TTC549 (cell line): ENCODE data around the gene TGM3.

ENCODE experiments used
- FAIRE-seq: peaks from 2 replicates; lab custom pipeline; 2012; peaks lifted over from hg19 to GRCh38; lab: Jason Lieb, UNC

TGM3 gene

DNA sequence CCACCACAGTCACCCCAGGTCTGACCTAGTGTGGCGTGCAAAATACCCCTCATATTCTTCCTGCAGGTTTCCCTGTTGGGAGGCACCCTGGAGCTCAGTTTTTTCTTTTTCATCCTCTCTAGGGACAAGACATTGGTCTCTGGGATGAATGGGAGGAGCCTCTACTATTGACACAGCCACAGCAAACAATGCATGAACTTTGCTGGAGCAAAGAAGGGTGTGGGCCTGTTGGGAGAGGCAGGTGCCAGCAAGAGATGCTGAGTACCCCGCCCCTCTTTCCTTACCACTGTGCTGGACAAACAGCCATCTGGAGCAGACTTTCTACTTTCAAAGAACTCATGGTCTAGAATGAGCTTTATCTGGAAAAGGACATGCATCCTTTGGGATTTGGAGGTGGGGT lies 10.1 kb downstream of the TGM3 start:
- FAIRE-seq = no peak

DNA sequence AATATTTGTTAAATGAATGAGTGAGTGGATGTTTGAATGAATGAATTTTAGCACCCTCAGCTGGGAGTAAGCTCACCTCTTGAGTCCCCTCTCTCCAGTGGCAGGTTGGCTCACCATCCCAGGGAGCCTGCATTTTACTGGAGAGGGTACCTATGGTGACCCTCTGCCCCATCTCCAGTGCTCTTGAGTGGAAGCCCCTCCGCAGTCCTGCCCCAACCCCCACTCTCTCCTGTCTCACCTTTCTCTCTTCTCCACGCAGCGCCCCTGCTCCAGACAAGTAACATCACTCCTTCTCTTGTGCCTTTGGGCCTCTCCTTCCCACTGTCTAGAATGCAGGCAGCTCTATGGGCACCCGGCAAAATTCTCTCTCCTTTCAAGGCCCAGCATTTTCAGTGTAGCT lies 11.3 kb downstream of the TGM3 start:
- no peak for FAIRE-seq

DNA sequence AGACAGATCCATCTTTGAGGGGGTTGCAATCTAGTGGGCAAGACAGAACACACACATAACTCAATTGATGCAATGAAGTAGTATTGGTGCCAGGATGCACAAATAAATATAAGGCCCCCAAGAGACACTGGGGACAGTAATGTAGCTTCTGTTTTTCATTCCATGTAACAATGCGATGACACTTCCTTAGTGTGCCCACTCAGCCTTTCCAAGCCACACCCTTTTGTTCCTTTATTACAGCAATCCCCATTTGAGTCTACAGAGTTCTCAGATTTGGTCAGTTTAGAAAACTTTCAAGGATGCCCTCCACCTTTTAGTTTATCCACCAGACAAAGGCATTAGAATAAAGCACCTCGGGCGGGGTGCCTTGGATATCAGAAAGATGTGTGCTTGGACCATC lies 15.5 kb downstream of the TGM3 start:
- no peak for FAIRE-seq

DNA sequence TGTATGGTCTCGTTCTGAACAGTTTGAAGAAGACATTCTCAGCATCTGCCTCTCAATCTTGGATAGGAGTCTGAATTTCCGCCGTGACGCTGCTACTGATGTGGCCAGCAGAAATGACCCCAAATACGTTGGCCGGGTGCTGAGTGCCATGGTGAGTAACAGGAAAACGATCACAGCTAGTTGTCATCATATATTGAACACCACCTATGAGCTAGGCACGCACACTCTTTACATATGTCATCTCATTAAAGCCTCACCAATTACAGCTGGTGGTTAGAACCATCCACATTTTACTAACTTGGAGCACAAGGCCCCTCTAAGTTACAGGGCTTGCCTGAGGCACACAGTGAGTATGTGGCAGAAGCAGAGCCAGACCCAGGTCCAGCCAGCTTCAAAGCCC lies 17.1 kb downstream of the TGM3 start:
- no peak for FAIRE-seq

- FAIRE-seq = no peak
These were observed 17.5 kb downstream of the TGM3 start for GRCh38 chr20:2313316-2313715.

GRCh38 chr20:2314759-2315439 lies 19.1 kb downstream of the TGM3 start:
- FAIRE-seq = no peak

- FAIRE-seq = no peak
These were observed 19.6 kb downstream of the TGM3 start for GRCh38 chr20:2315440-2315778.

- no peak for FAIRE-seq
These were observed 21.2 kb downstream of the TGM3 start for GRCh38 chr20:2316847-2317495.

DNA sequence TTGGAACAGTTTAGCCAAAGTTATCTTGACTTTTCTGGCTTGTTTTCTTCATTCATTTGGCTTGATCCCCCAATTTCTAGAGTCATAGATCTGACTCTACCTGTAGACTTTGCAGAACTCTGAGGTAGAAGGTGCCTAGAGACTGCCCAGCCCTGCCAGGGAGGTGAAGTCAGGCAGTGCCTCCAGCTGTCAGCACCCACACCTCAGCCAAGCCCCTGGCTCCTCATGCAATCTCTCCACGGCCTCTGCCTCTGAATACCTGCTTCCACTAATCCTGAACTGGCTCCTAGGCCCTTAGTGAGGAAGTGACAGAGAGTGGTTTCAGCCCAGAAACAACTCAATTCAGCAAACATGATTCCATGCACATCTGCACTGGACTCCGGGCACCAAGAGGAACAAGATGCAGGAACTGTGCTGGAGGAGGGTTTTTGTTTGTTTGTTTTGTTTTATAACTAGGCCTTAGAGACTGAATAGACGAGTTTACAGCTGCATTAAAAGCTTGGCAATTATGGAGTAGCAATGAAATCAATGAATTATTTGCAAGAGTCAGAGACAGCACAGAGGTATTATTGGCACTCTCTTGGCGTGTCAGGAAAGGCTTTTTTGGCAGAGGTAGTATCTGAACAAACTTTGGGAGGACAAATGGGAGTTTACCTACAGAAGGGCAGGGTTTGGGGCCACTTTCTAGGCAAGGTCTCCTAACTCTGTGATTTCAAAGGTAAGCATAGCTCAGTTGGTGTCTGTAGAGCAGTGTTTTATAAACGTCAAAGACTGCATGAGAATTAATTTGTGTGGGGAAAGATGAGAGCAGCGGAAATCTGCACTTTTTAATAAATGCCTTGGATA lies 25.2 kb downstream of the TGM3 start:
- no peak for FAIRE-seq

GRCh38 chr20:2323051-2323450 lies 27.2 kb downstream of the TGM3 start:
- FAIRE-seq = no peak

GRCh38 chr20:2326046-2326445 lies 30.2 kb downstream of the TGM3 start:
- no peak for FAIRE-seq

DNA sequence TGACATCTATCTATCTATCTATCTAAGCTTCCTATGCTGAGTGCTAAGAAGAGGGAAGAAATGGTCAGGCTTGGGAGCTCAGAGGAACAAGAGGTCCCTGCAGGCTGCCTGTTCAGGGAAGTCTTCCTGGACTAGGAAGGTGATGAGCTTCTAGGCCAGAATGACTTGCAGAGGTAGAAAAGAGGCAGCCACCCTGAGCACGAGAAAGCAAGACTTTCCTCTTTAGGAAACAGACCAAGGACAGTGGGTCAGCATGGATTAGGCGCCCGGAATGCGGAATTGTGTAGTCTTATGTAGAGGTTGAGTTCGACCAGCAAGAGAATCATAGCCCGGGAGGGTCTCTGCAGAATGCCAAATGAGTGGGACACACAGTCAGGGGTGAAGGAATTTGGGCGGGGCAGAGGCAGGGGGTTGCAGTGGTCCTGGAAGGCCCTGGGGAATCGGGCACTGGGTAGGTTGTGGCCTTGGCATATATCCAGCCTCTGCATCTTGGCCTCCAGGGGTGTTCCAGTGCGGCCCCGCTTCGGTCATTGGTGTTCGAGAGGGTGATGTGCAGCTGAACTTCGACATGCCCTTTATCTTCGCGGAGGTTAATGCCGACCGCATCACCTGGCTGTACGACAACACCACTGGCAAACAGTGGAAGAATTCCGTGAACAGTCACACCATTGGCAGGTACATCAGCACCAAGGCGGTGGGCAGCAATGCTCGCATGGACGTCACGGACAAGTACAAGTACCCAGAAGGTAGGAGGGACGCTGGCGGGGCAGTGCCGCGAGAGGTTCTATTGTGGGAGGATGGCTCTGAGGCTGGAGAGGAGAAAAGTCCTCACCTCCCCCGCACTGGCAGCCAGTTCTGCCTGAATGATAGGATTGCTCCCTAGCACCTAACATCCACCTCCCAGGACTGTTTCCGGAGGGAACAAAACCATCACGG lies 32.1 kb downstream of the TGM3 start:
- FAIRE-seq = no peak

DNA sequence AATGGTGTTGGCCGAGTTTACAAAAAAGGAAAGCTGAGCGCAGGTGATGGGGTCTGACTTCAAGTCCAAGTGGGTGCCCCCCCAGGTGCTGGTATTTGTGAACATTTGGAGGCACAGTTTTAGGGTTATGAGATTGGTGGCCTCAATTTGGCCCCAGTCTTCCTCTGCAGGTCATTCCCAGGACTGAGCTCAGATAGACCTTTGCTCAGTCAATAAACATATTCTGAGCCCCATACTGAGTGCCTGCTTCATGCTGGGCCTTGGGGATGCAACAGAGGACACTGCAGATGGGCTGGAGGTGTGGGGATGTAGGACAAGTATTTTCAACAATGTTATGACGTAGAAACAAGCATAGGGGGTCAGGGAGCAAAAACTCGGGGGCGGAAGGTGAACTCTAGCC lies 33.5 kb downstream of the TGM3 start:
- FAIRE-seq = no peak

- FAIRE-seq = no peak
These were observed 34.4 kb downstream of the TGM3 start for GRCh38 chr20:2330090-2330695.

DNA sequence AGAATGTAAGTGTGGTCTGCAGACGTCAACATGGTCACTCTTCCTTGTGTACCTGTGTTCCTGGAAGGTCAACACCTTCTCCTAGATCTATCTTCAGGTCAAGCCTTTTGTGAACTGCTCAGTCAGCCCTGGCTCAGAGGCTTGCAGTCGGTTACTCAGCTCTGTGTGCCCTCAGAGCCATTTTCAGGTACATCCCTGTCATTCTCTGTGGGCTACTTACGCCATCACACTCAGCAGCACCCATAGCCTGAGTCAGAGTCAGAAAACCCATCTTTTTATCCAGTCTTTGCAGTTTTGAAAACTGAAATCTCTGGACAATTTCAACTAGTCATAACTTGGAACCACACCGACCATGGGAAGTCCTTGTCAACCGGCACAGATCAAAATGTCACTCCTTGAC lies 35.3 kb downstream of the TGM3 start:
- FAIRE-seq = no peak

DNA sequence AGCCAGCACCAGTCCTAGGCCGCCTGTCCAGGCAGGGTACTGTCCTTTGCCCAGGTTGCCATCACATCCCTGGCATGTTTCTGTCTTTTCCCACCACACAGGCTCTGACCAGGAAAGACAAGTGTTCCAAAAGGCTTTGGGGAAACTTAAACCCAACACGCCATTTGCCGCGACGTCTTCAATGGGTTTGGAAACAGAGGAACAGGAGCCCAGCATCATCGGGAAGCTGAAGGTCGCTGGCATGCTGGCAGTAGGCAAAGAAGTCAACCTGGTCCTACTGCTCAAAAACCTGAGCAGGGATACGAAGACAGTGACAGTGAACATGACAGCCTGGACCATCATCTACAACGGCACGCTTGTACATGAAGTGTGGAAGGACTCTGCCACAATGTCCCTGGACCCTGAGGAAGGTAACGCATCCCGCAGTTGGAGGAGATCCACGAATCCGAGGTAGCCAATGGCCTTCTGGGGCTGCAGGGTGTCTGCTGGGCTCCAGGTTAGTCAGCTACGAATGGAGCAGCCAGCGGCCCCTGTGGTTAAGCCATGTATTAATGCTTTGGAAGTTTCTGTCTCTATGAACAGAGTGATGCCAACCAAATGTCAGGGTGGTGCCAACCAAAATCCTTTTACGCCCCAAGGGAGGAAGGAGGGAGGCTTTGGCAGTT lies 36.2 kb downstream of the TGM3 start:
- FAIRE-seq = no peak

DNA sequence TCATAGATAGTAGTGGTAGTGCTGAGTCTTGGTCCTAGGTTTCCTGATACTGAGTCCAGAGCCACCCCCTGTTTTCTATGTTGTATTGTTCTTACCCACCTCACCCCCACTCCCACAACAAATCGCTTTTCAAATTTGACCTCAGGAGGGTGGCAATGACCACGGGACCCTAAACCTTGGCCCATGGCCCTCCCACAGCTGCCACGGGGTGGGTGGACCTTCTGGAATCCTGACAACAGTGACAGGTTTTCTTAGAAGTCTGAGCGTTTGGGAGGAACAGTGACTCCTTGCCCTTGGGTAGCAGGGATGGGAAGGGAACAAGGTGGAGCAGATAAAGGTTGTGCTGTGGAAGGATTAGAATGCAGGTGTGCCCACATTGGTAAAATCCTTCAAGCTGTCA lies 36.9 kb downstream of the TGM3 start:
- no peak for FAIRE-seq

GRCh38 chr20:2333821-2334220 lies 38.0 kb downstream of the TGM3 start:
- FAIRE-seq = no peak

DNA sequence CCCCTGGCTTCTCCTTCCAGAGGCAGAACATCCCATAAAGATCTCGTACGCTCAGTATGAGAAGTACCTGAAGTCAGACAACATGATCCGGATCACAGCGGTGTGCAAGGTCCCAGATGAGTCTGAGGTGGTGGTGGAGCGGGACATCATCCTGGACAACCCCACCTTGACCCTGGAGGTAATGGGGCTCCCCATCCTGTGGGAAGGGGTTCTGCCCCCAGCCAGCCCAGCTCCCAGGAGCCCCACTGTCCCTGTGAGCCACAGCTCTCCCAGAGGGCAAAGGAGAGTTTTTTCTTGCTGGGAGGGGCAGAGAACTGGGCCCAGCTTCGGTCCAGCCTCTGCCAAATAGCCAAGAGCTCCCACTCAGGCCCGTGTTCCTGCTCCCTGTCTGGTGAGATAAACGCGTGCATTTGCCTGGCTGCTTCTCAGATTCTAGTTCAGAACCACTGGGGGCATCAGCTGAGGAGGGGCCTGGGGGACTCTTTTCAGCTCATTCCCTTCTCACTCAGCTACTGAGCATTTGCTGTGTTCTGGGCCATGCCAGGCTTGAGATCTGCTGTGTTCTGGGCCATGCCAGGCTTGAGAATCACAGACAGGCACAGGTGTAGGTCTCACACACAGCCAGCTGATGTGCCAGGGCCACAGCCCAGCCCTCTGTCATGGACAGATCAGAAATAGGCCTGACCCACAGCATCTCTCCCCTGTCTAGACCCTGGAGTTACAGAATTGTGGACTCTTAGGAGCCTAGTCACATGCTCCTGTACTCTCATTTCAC lies 39.5 kb downstream of the TGM3 start:
- FAIRE-seq = no peak

- FAIRE-seq = no peak
These were observed 40.7 kb downstream of the TGM3 start for GRCh38 chr20:2336471-2336870.

DNA sequence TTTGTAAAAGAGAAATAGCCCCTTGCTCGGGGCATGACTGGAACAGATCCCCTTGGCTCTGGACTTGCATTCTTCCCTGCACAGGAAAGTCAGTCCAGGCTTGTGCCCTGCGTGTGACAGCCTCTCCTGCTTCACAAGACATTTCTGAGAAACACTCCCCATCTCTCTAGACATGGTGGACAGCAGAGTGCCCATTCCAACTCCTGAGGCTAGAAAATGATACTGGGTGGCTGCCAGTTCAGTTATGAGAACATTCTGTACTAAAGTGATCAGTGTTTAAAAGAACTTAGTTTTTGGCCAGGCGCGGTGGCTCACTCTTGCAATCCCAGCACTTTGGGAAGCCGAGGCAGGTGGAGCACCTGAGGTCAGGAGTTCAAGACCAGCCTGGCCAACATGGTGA lies 41.3 kb downstream of the TGM3 start:
- FAIRE-seq = no peak
